IMR-90 (cell line): Measurements from ENCODE around the gene SLC6A3. TPM values are rescaled to one million over a fixed set of nuclear protein-coding genes. Genes with fewer than 3 reads are reported as not detected.

Experiments used
- ATAC-seq: fragments of 200-7000 bp; cut with Tn5 transposase; 2 replicates; pipeline ENCODE4 v1.9.1; 2020; ENCODE audit warnings: low read depth, mild to moderate bottlenecking, moderate library complexity
- BruUV-seq: library from RNA; stranded (reverse); fragments of 400-500 nt; replicated peaks from 2 replicates; lab custom pipeline; 2021; lab: Mats Ljungman, UMichigan
- CTCF ChIA-PET: fragments of 300-600 bp; formaldehyde crosslinking; extraction: SDS; loops from one replicate; lab custom pipeline; 2021; ENCODE audit warnings: antibody characterized with exemption; lab: Yijun Ruan, JAX
- POLR2A ChIA-PET: fragments of 300-600 bp; sonication (Branson Sonifier 250); formaldehyde crosslinking; loops from one replicate; lab custom pipeline; 2022; ENCODE audit warnings: antibody characterized with exemption; ENCODE audit not compliant: unreplicated experiment; lab: Charles Lee
- DNase-seq: peaks from one replicate; pipeline ENCODE4 v3.0.0; 2013
- H2AFZ ChIP-seq: replicated peaks from 2 replicates; pipeline ENCODE3; 2013; ENCODE audit warnings: low read length, mild to moderate bottlenecking; ENCODE audit not compliant: poor library complexity
- H2AK5ac ChIP-seq: 2 replicates; pipeline ENCODE4 v1.6.1; 2013; ENCODE audit warnings: low read depth, low read length, inconsistent platforms
- H2AK9ac ChIP-seq: replicated peaks from 2 replicates; pipeline ENCODE3; 2013; ENCODE audit warnings: mild to moderate bottlenecking, low read depth, low read length, moderate library complexity; ENCODE audit not compliant: poor library complexity
- H2BK120ac ChIP-seq: 2 replicates; pipeline ENCODE4 v1.6.1; 2013; ENCODE audit warnings: low read depth, low read length, inconsistent platforms
- H2BK15ac ChIP-seq: 3 replicates; pipeline ENCODE4 v1.6.1; 2013; ENCODE audit warnings: low read depth, low read length, inconsistent platforms
- H2BK20ac ChIP-seq: 2 replicates; pipeline ENCODE4 v1.6.1; 2013; ENCODE audit warnings: low read depth, mild to moderate bottlenecking, inconsistent platforms, low read length, moderate library complexity
- H2BK5ac ChIP-seq: 2 replicates; pipeline ENCODE4 v1.6.1; 2013; ENCODE audit warnings: mild to moderate bottlenecking, low read depth, low read length, inconsistent platforms; ENCODE audit not compliant: poor library complexity, severe bottlenecking
- H3K14ac ChIP-seq: replicated peaks from 2 replicates; pipeline ENCODE4 v1.6.1; 2013; ENCODE audit warnings: low read depth, low read length, inconsistent platforms
- H3K18ac ChIP-seq: 2 replicates; pipeline ENCODE4 v1.6.1; 2013; ENCODE audit warnings: low read depth, low read length, control low read depth
- H3K23ac ChIP-seq: 2 replicates; pipeline ENCODE4 v1.6.1; 2013; ENCODE audit warnings: low read depth, low read length, inconsistent platforms
- H3K27ac ChIP-seq: 2 replicates; pipeline ENCODE4 v1.5.1; 2013; ENCODE audit warnings: mild to moderate bottlenecking, control low read depth, low read length; ENCODE audit not compliant: insufficient read depth
- H3K27me3 ChIP-seq: 2 replicates; pipeline ENCODE4 v1.6.1; 2013; ENCODE audit warnings: low read length; ENCODE audit not compliant: control insufficient read depth, insufficient read depth
- H3K36me3 ChIP-seq: 2 replicates; pipeline ENCODE4 v1.6.1; 2013; ENCODE audit warnings: low read length, mixed read lengths; ENCODE audit not compliant: control insufficient read depth, insufficient read depth
- H3K4ac ChIP-seq: 2 replicates; pipeline ENCODE4 v1.6.1; 2013; ENCODE audit warnings: low read depth, low read length, inconsistent platforms
- H3K4me1 ChIP-seq: 2 replicates; pipeline ENCODE4 v1.6.1; 2013; ENCODE audit warnings: low read length, mixed read lengths; ENCODE audit not compliant: control insufficient read depth, insufficient read depth
- H3K4me2 ChIP-seq: 2 replicates; pipeline ENCODE4 v1.6.1; 2013; ENCODE audit warnings: low read depth, mild to moderate bottlenecking, control low read depth, low read length, moderate library complexity
- H3K4me3 ChIP-seq: 2 replicates; pipeline ENCODE4 v1.5.1; 2013; ENCODE audit warnings: low read depth, mild to moderate bottlenecking, control low read depth, low read length, moderate library complexity; ENCODE audit not compliant: insufficient read depth
- H3K56ac ChIP-seq: 2 replicates; pipeline ENCODE4 v1.6.1; 2013; ENCODE audit warnings: low read length, inconsistent platforms; ENCODE audit not compliant: insufficient read depth; ENCODE audit errors: extremely low read depth
- H3K79me1 ChIP-seq, 2 experiments: 2 replicates each; pipeline ENCODE4 v1.6.1; 2013; ENCODE audit warnings: low read length in 2 of 2, inconsistent platforms in 1 of 2, low read depth in 1 of 2
- H3K9ac ChIP-seq: 2 replicates; pipeline ENCODE4 v1.6.1; 2013; ENCODE audit warnings: low read depth, low read length, control low read depth
- H3K9me1 ChIP-seq: 2 replicates; pipeline ENCODE4 v1.6.1; 2013; ENCODE audit warnings: low read length, inconsistent platforms; ENCODE audit not compliant: insufficient read depth
- H3K9me3 ChIP-seq: 2 replicates; pipeline ENCODE4 v1.6.1; 2013; ENCODE audit warnings: low read length; ENCODE audit not compliant: control insufficient read depth, insufficient read depth
- H4K20me1 ChIP-seq: 2 replicates; pipeline ENCODE4 v1.6.1; 2013; ENCODE audit warnings: low read length, inconsistent platforms; ENCODE audit not compliant: insufficient read depth
- H4K5ac ChIP-seq: 2 replicates; pipeline ENCODE4 v1.6.1; 2013; ENCODE audit warnings: mild to moderate bottlenecking, low read depth, low read length, control low read depth
- H4K8ac ChIP-seq, 2 experiments: 2 replicates each; pipeline ENCODE4 v1.6.1; 2013; ENCODE audit warnings: low read depth in 2 of 2, low read length in 2 of 2, control low read depth in 1 of 2, inconsistent platforms in 1 of 2
- H4K91ac ChIP-seq: 2 replicates; pipeline ENCODE4 v1.6.1; 2013; ENCODE audit warnings: low read depth, low read length, inconsistent platforms; ENCODE audit not compliant: insufficient read depth
- POLR2A ChIP-seq: IDR thresholded peaks from 2 replicates; pipeline ENCODE4 v1.6.1; 2012; ENCODE audit warnings: mild to moderate bottlenecking, low read depth, low read length
- WGBS, 2 experiments: methylation state at CpG; one replicate each; pipeline versions ENCODE4 v1.1.5 to v1.1.7; 2013; ENCODE audit warnings: missing lambda C conversion rate in 2 of 2; ENCODE audit not compliant: insufficient read length in 1 of 2; ENCODE audit errors: extremely low coverage in 2 of 2; 5-methylcytosine and 5-hydroxymethylcytosine counted together
- dilution Hi-C: fragments of 300-500 bp; cut with HindIII; formaldehyde crosslinking; loops from one replicate; pipeline ENCODE4 v1.14.3; 2018; ENCODE audit warnings: low sequenced_read_pairs; ENCODE audit not compliant: unreplicated experiment
- in situ Hi-C: fragments of 300-500 bp; cut with MboI; formaldehyde crosslinking; loops from 3 replicates; pipeline ENCODE4 v1.14.3; 2019; ENCODE audit warnings: low sequenced_read_pairs, inconsistent platforms, mixed read lengths
- intact Hi-C: fragments of 100-400 bp; cut with micrococcal nuclease; formaldehyde crosslinking; loops from 2 replicates; pipeline ENCODE4 v1.10.0; 2022
- polyA plus RNA-seq, 3 experiments: library from polyadenylated mRNA; depleted of rRNA; stranded (reverse); fragments of >200 nt; gene quantifications; 2 replicates each; pipeline ENCODE4 v1.2.3, GENCODE V29; 2012; ENCODE audit warnings: low replicate concordance in 1 of 3
- total RNA-seq: library from RNA; depleted of rRNA; stranded (reverse); fragments of >200 nt; gene quantifications from 2 replicates; pipeline ENCODE4 v1.2.3, GENCODE V29; 2012

Gene SLC6A3
- total and polyA plus RNA-seq, 2 of the 4 experiments (the other 2 are of a cell fraction) = not detected

DNA sequence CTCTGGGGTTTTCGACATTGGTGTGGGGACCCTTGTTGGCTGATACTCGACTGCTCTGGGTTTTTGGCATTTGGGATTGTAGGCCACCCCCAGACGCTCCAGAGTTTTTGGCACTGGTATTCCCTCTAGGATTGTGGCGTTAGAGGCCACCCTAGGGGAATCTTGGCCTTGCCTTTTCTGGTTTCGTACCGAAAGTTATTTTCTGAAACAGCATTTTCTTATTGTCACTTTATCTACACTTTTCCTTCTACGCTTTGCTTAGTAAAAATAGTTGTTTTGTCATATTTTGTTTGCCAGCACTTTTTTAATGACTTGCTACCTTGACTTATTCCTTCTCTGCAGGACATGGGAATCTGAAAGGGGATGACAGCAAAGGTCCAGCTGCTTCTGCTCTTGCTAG lies 75.2 kb downstream of the SLC6A3 start:
- ATAC-seq (no peak), DNase-seq (no peak)
- Histone ChIP-seq H3K18ac (no peak overlapping the region), H3K27ac (no peak overlapping the region), H3K79me1 (no peaks in the 10 kb centered on the region), H2AK9ac (no peak overlapping the region), H3K23ac (no peak overlapping the region), H3K27me3 (peaks cover 35% of the 10 kb centered on the region), H4K20me1 (no peaks in the 10 kb centered on the region), H2BK20ac (no peak overlapping the region), H4K8ac (no peak overlapping the region), H3K4ac (no peak overlapping the region), H3K4me2 (no peak overlapping the region), H4K91ac (no peak overlapping the region), H3K9ac (no peak overlapping the region), H3K9me1 (no peaks in the 10 kb centered on the region), H4K5ac (no peak overlapping the region), H3K56ac (no peak overlapping the region), H2AK5ac (no peak overlapping the region), H3K14ac (no peak overlapping the region), H3K4me3 (no peak overlapping the region), H3K36me3 (no peaks in the 10 kb centered on the region), H2BK5ac (no peak overlapping the region), H2BK15ac (no peak overlapping the region), H2AFZ (no peak overlapping the region), H2BK120ac (no peak overlapping the region), H3K9me3 (no peaks in the 10 kb centered on the region), H3K4me1 (no peaks in the 10 kb centered on the region)
- in situ Hi-C loops = loop anchor here (25.0 kb wide), 1 partner anchor 267 kb away; no protein-coding TSS in a partner anchor
- ChIA-PET CTCF (no interaction called here), POLR2A (no interaction called here)
- no peak for TF ChIP-seq POLR2A
- WGBS, 2 experiments = no CpG with 5 or more reads among the region's 7 CpGs
- dilution Hi-C loops = no loop called here
- intact Hi-C loops = no loop called here
- no TSS peak for BruUV-seq
